ENCODE results near the gene INSR.

INSR gene

GRCh38 chr19:7126132-7126531 is 168.1 kb downstream of the INSR start:
- Mint-ChIP-seq H3K27ac (no peak overlapping the region), H3K36me3 (peaks cover 26% of the 10 kb centered on the region), H3K4me3 (no peak overlapping the region), H3K4me1 (no peaks in the 10 kb centered on the region), H3K9me3 (peaks cover 2% of the 10 kb centered on the region), H3K27me3 (no peaks in the 10 kb centered on the region)
- DNase-seq (ENCODE audit: low spot score in 2 of 2) (no peak), ATAC-seq (ENCODE audit: low read depth) (no peak)

DNA sequence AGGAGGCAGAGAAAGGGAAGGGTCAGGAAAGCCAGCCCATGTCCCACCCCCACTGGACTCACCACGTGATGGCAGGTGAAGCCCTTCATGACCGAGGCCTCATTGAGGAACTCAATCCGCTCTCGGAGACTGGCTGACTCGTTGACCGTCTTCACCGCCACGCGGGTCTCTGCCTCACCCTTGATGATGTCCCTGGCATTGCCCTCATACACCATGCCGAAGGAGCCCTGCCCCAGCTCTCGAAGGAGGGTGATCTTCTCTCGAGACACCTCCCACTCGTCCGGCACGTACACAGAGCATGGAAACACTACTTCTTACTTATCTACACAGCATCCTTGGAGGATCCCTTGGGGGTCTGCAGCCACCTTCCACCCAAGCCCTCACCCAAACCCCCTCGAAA is 169.0 kb downstream of the INSR start:
- Mint-ChIP-seq H3K36me3 (peaks cover 26% of the 10 kb centered on the region), H3K9me3 (peaks cover 2% of the 10 kb centered on the region), H3K4me3 (no peak overlapping the region), H3K27me3 (no peaks in the 10 kb centered on the region), H3K4me1 (no peaks in the 10 kb centered on the region), H3K27ac (no peak overlapping the region)
- no peak for ATAC-seq (ENCODE audit: low read depth)
- no peak for DNase-seq (ENCODE audit: low spot score in 2 of 2)

GRCh38 chr19:7124782-7125181 is 169.4 kb downstream of the INSR start:
- ATAC-seq (ENCODE audit: low read depth) (no peak), DNase-seq (ENCODE audit: low spot score in 2 of 2) (no peak)
- Mint-ChIP-seq H3K36me3 (peaks cover 24% of the 10 kb centered on the region), H3K4me1 (no peaks in the 10 kb centered on the region), H3K27me3 (peaks cover under 1% of the 10 kb centered on the region), H3K27ac (no peak overlapping the region), H3K4me3 (no peak overlapping the region), H3K9me3 (peaks cover 2% of the 10 kb centered on the region)

DNA sequence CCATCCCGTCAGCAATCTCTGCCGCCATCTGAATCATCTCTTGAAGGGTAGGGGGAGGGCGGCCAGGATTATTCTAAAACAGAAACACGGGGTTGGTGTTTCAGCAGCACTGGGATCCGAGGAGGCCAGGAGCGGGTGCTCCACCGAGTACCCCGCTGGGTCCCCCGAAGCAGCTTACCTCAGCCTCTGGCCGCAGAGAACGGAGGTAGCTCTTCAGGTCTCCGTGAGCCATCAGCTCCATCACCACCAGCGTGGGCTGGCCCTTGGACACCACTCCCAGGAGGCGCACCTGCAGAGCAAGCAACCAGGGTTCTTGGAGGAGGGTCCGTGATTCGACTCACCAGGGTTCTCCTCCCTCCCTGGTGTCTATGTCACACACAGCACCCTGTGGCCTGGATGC is 171.5 kb downstream of the INSR start:
- no peak for DNase-seq (ENCODE audit: low spot score in 2 of 2)
- peaks cover 3% of the 10 kb centered on the region for H3K27me3 Mint-ChIP-seq
- H3K4me1 Mint-ChIP-seq = no peaks in the 10 kb centered on the region
- peaks cover 2% of the 10 kb centered on the region for H3K9me3 Mint-ChIP-seq
- no peak overlapping the region for H3K4me3 Mint-ChIP-seq
- ATAC-seq (ENCODE audit: low read depth) = no peak
- H3K36me3 Mint-ChIP-seq = peaks cover 29% of the 10 kb centered on the region
- no peak overlapping the region for H3K27ac Mint-ChIP-seq

GRCh38 chr19:7120499-7120898 is 173.7 kb downstream of the INSR start:
- Mint-ChIP-seq H3K4me3 (no peak overlapping the region), H3K27ac (no peak overlapping the region), H3K27me3 (peaks cover 6% of the 10 kb centered on the region), H3K36me3 (peaks cover 27% of the 10 kb centered on the region), H3K4me1 (no peaks in the 10 kb centered on the region), H3K9me3 (no peaks in the 10 kb centered on the region)
- no peak for DNase-seq (ENCODE audit: low spot score in 2 of 2)
- no peak for ATAC-seq (ENCODE audit: low read depth)

DNA sequence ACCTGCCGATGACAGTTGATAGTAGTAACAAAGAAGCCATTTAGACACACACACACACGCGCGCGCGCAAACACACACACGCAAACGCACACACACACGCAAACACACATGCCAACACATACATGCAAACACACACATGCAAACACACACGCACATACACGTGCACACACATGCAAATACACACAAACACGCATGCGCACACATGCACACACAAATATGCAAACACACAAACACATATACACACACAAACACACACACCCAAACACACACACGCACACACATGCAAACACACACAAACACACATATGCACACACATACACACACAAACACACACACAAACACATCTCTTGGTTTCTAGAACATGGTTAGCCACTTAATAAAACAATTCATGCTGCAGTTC is 174.6 kb downstream of the INSR start:
- H3K36me3 Mint-ChIP-seq = peaks cover 20% of the 10 kb centered on the region
- no peak for DNase-seq (ENCODE audit: low spot score in 2 of 2)

DNA sequence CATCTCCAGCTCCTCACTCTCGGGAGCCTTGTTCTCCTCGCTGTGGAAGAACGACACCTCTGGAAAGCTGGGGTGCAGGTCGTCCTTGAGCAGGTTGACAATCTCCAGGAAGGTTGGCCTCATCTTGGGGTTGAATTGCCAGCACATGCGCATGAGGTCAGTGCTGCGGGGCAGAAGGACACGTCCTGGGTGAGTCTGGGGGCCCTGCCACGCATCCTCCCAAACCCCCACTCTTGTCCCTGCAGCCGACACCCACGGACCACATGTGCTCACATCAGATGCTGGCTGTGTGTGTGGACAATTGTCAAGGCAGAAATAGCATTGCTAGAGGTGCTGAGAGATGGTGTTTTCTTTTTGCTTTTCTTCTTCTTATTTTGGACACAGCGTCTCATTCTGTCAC is 177.0 kb downstream of the INSR start:
- H3K27me3 Mint-ChIP-seq = peaks cover 16% of the 10 kb centered on the region
- peaks cover 17% of the 10 kb centered on the region for H3K36me3 Mint-ChIP-seq
- no peak overlapping the region for H3K4me3 Mint-ChIP-seq
- no peaks in the 10 kb centered on the region for H3K4me1 Mint-ChIP-seq
- DNase-seq (ENCODE audit: low spot score in 2 of 2) = no peak
- ATAC-seq (ENCODE audit: low read depth) = no peak
- peaks cover 3% of the 10 kb centered on the region for H3K9me3 Mint-ChIP-seq
- H3K27ac Mint-ChIP-seq = no peak overlapping the region

More for the DNA sequence above, 174.6 kb downstream of the INSR start:
- H3K4me1 Mint-ChIP-seq = no peaks in the 10 kb centered on the region
- peaks cover 8% of the 10 kb centered on the region for H3K27me3 Mint-ChIP-seq
- ATAC-seq (ENCODE audit: low read depth) = no peak
- no peak overlapping the region for H3K4me3 Mint-ChIP-seq
- no peaks in the 10 kb centered on the region for H3K9me3 Mint-ChIP-seq
- no peak overlapping the region for H3K27ac Mint-ChIP-seq

GRCh38 chr19:7115721-7116120 is 178.5 kb downstream of the INSR start:
- Mint-ChIP-seq H3K9me3 (peaks cover 3% of the 10 kb centered on the region), H3K27me3 (peaks cover 17% of the 10 kb centered on the region), H3K4me3 (no peak overlapping the region), H3K36me3 (peaks cover 14% of the 10 kb centered on the region), H3K4me1 (no peaks in the 10 kb centered on the region), H3K27ac (no peak overlapping the region)
- DNase-seq (ENCODE audit: low spot score in 2 of 2) = no peak
- no peak for ATAC-seq (ENCODE audit: low read depth)

- no peaks in the 10 kb centered on the region for H3K4me1 Mint-ChIP-seq
- H3K4me3 Mint-ChIP-seq = no peak overlapping the region
- peaks cover 3% of the 10 kb centered on the region for H3K9me3 Mint-ChIP-seq
- peaks cover 13% of the 10 kb centered on the region for H3K27me3 Mint-ChIP-seq
- DNase-seq (ENCODE audit: low spot score in 2 of 2) (no peak), ATAC-seq (ENCODE audit: low read depth) (no peak)
- peaks cover 3% of the 10 kb centered on the region for H3K36me3 Mint-ChIP-seq
- H3K27ac Mint-ChIP-seq = no peak overlapping the region
Observed at GRCh38 chr19:7113233-7113632, 181.0 kb downstream of the INSR start.

DNA sequence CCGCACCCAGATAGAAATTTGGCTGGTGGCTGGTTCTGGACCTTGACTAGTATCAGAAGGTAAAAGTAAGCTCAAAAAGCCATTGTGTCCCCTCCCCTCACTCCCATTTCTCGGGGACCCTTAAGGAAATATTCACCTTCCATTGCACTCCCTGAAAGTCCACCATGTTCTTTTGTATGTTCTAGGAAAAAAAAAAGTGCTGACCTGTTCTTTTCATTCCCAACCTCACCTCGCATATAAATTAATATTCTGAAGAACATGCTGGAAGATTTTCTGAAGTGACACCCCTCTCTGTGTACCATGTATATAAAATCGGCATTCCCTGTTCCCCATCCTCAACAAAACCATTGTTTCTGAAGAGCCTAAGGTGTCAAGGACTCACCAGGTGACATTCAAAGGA is 181.5 kb downstream of the INSR start:
- Mint-ChIP-seq H3K4me3 (no peak overlapping the region), H3K4me1 (no peaks in the 10 kb centered on the region), H3K27ac (no peak overlapping the region), H3K9me3 (peaks cover 3% of the 10 kb centered on the region), H3K27me3 (peaks cover 13% of the 10 kb centered on the region), H3K36me3 (peaks cover 3% of the 10 kb centered on the region)
- ATAC-seq (ENCODE audit: low read depth) (no peak), DNase-seq (ENCODE audit: low spot score in 2 of 2) (no peak)

DNA sequence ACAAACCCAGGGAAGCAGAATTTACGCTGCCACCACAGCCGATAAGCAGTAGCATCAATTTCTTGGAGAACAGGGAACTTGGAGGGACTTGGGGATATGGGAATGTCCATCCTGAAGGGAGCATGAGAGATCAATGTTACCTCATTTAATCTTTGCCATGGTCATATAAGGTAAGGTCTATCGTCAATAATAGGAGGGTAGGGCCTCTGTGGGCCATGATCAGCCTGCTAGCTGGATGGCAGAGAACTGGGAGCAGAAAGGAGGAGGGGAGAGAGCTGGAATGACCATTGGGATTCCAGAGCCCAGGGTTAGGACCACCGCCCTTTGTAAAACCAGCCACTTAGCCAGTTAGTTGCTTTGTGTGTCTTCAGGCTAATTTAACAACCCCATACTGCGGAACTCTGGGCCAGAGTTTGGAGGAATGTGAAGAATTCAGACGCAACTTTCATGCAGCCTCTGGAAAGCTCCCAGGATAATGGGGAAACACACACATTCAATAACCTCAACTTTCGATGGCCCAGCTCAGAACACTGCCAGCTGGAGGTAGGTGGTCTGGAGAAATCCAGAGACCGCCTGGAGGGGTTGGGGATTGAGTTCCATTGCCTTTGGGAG is 184.4 kb downstream of the INSR start:
- H3K9me3 Mint-ChIP-seq = peaks cover 3% of the 10 kb centered on the region
- no peak overlapping the region for H3K4me3 Mint-ChIP-seq
- H3K36me3 Mint-ChIP-seq = no peaks in the 10 kb centered on the region
- DNase-seq (ENCODE audit: low spot score in 2 of 2) (no peak), ATAC-seq (ENCODE audit: low read depth) (no peak)
- H3K4me1 Mint-ChIP-seq = no peaks in the 10 kb centered on the region
- peaks cover 9% of the 10 kb centered on the region for H3K27me3 Mint-ChIP-seq
- no peak overlapping the region for H3K27ac Mint-ChIP-seq

- Mint-ChIP-seq H3K36me3 (no peaks in the 10 kb centered on the region), H3K4me3 (no peak overlapping the region), H3K27me3 (peaks cover 1% of the 10 kb centered on the region), H3K27ac (no peak overlapping the region), H3K9me3 (no peaks in the 10 kb centered on the region), H3K4me1 (no peaks in the 10 kb centered on the region)
- DNase-seq (ENCODE audit: low spot score in 2 of 2) (no peak), ATAC-seq (ENCODE audit: low read depth) (no peak)
Observed at GRCh38 chr19:7106711-7107657, 187.2 kb downstream of the INSR start.

GRCh38 chr19:7104747-7105447 is 189.3 kb downstream of the INSR start:
- no peak overlapping the region for H3K4me3 Mint-ChIP-seq
- no peaks in the 10 kb centered on the region for H3K4me1 Mint-ChIP-seq
- no peaks in the 10 kb centered on the region for H3K9me3 Mint-ChIP-seq
- ATAC-seq (ENCODE audit: low read depth) = no peak
- H3K36me3 Mint-ChIP-seq = no peaks in the 10 kb centered on the region
- no peak overlapping the region for H3K27ac Mint-ChIP-seq
- H3K27me3 Mint-ChIP-seq = no peaks in the 10 kb centered on the region
- no peak for DNase-seq (ENCODE audit: low spot score in 2 of 2)
